Neural cell (in vitro differentiated cells): ENCODE data around the gene DPYD. TPM values are rescaled to one million over a fixed set of nuclear protein-coding genes. Genes with fewer than 3 reads are reported as not detected.

Experiments
- H2AFZ ChIP-seq: fragments of 200-600, 300-800 bp; sonication (generic), shearing (Covaris generic); 2 replicates; pipeline ENCODE4 v1.6.0; 2014; ENCODE audit warnings: low read depth, mild to moderate bottlenecking, antibody characterized with exemption, low read length, moderate library complexity
- H3F3A ChIP-seq: fragments of 200-600 bp; shearing (Covaris generic); 2 replicates; pipeline ENCODE4 v1.6.1; 2016; ENCODE audit warnings: mild to moderate bottlenecking, moderate library complexity, mixed read lengths, antibody characterized with exemption, low read length; ENCODE audit not compliant: insufficient read depth, poor library complexity, severe bottlenecking
- H3K27ac ChIP-seq: fragments of 200-600, 300-800 bp; sonication (generic), shearing (Covaris generic); 2 replicates; pipeline ENCODE4 v1.5.1; 2014; ENCODE audit warnings: mild to moderate bottlenecking, low read length, moderate library complexity
- H3K27me3 ChIP-seq: fragments of 300-800, 200-600 bp; sonication (generic), shearing (Covaris generic); 2 replicates; pipeline ENCODE4 v1.6.0; 2014; ENCODE audit warnings: mild to moderate bottlenecking, low read depth, low read length, moderate library complexity; ENCODE audit not compliant: insufficient read depth
- H3K36me3 ChIP-seq: fragments of 300-800, 200-600 bp; sonication (generic), shearing (Covaris generic); 2 replicates; pipeline ENCODE4 v1.5.1; 2014; ENCODE audit warnings: mild to moderate bottlenecking, antibody characterized with exemption, low read length, moderate library complexity; ENCODE audit not compliant: insufficient read depth
- H3K4me2 ChIP-seq: fragments of 300-800, 200-600 bp; sonication (generic), shearing (Covaris generic); 2 replicates; pipeline ENCODE4 v1.6.0; 2014; ENCODE audit warnings: mild to moderate bottlenecking, low read length
- H3K4me3 ChIP-seq: fragments of 300-800, 200-600 bp; sonication (generic), shearing (Covaris generic); 2 replicates; pipeline ENCODE4 v1.5.1; 2014; ENCODE audit warnings: mild to moderate bottlenecking, low read length, moderate library complexity
- H3K79me2 ChIP-seq: fragments of 200-600 bp; shearing (Covaris generic); replicated peaks from 2 replicates; pipeline ENCODE4 v1.6.0; 2014; ENCODE audit warnings: mild to moderate bottlenecking, low read length, moderate library complexity; ENCODE audit not compliant: insufficient read depth
- H3K9ac ChIP-seq: fragments of 300-800, 200-600 bp; sonication (generic), shearing (Covaris generic); 2 replicates; pipeline ENCODE4 v1.6.1; 2016; ENCODE audit warnings: mild to moderate bottlenecking, low read length, mixed read lengths
- H3K9me2 ChIP-seq: fragments of 200-600 bp; shearing (Covaris generic); 2 replicates; pipeline ENCODE4 v1.6.1; 2016; ENCODE audit warnings: mild to moderate bottlenecking, low read length, mixed read lengths; ENCODE audit not compliant: insufficient read depth
- H3K9me3 ChIP-seq: fragments of 200-600, 300-800 bp; sonication (generic), shearing (Covaris generic); 2 replicates; pipeline ENCODE4 v1.6.1; 2016; ENCODE audit warnings: mild to moderate bottlenecking, mixed run types, low read length, moderate library complexity, mixed read lengths
- H4K20me1 ChIP-seq: fragments of 200-600 bp; shearing (Covaris generic); 2 replicates; pipeline ENCODE4 v1.6.1; 2016; ENCODE audit warnings: mild to moderate bottlenecking, mixed run types; ENCODE audit not compliant: insufficient read depth
- CTCF ChIP-seq: fragments of 450-650 bp; IDR thresholded peaks from 2 replicates; pipeline ENCODE4 v1.5.1; 2014; ENCODE audit warnings: antibody characterized with exemption, mild to moderate bottlenecking, moderate library complexity; ENCODE audit not compliant: poor library complexity, severe bottlenecking
- EP300 ChIP-seq: fragments of 450-650 bp; conservative IDR thresholded peaks from 2 replicates; pipeline ENCODE4 v1.6.1; 2014; ENCODE audit warnings: antibody characterized with exemption, mild to moderate bottlenecking, moderate library complexity; ENCODE audit not compliant: poor library complexity, severe bottlenecking
- EZH2 ChIP-seq: fragments of 200-600, 300-800 bp; shearing (Covaris generic), sonication (generic); IDR thresholded peaks from 2 replicates; pipeline ENCODE4 v1.6.1; 2014; ENCODE audit warnings: antibody characterized with exemption, low read length, borderline replicate concordance, mild to moderate bottlenecking; ENCODE audit not compliant: insufficient read depth, poor library complexity, severe bottlenecking
- MXI1 ChIP-seq: fragments of 450-650 bp; conservative IDR thresholded peaks from 2 replicates; pipeline ENCODE4 v1.6.1; 2014; ENCODE audit warnings: antibody characterized with exemption, mild to moderate bottlenecking; ENCODE audit not compliant: poor library complexity, severe bottlenecking
- POLR2AphosphoS5 ChIP-seq: IDR thresholded peaks from 2 replicates; pipeline ENCODE4 v1.6.1; 2012
- RAD21 ChIP-seq: fragments of 450-650 bp; conservative IDR thresholded peaks from 2 replicates; pipeline ENCODE4 v1.6.1; 2014; ENCODE audit warnings: antibody characterized with exemption, mild to moderate bottlenecking, moderate library complexity
- REST ChIP-seq: IDR thresholded peaks from 2 replicates; pipeline ENCODE4 v1.6.1; 2012; ENCODE audit warnings: borderline replicate concordance
- SMC3 ChIP-seq: fragments of 450-650 bp; conservative IDR thresholded peaks from 2 replicates; pipeline ENCODE4 v1.6.1; 2014; ENCODE audit warnings: antibody characterized with exemption, mild to moderate bottlenecking, moderate library complexity; ENCODE audit not compliant: poor library complexity
- TAF1 ChIP-seq: IDR thresholded peaks from 2 replicates; pipeline ENCODE4 v1.6.1; 2012; ENCODE audit warnings: low read depth
- polyA plus RNA-seq: library from polyadenylated mRNA; depleted of rRNA; stranded (reverse); fragments of >200 nt; gene quantifications from 2 replicates; pipeline ENCODE4 v1.2.3, GENCODE V29; 2014

DPYD gene
- polyA plus RNA-seq, 1 donor from 2014 or later = 6.7 TPM

- no peak overlapping the region for H2AFZ ChIP-seq
- H3K9ac ChIP-seq = no peak overlapping the region
- no peaks in the 10 kb centered on the region for H3K9me3 ChIP-seq
- no peaks in the 10 kb centered on the region for H3K9me2 ChIP-seq
- no peaks in the 10 kb centered on the region for H3K27me3 ChIP-seq
- no peaks in the 10 kb centered on the region for H3F3A ChIP-seq
- no peaks in the 10 kb centered on the region for H4K20me1 ChIP-seq
- H3K27ac ChIP-seq = no peak overlapping the region
- H3K79me2 ChIP-seq = no peaks in the 10 kb centered on the region
- H3K4me2 ChIP-seq = no peak overlapping the region
- H3K4me3 ChIP-seq = no peak overlapping the region
- no peak for TF ChIP-seq CTCF
- no peak for TF ChIP-seq SMC3
- TF ChIP-seq REST = no peak
- TF ChIP-seq MXI1 = no peak
- no peak for TF ChIP-seq TAF1
- TF ChIP-seq RAD21 = no peak
- TF ChIP-seq POLR2AphosphoS5 = no peak
- TF ChIP-seq EP300 = no peak
- no peak for TF ChIP-seq EZH2
- no peaks in the 10 kb centered on the region for H3K36me3 ChIP-seq
Observed at GRCh38 chr1:97632776-97633175, 288.1 kb downstream of the DPYD start.

GRCh38 chr1:97632075-97632474, 288.8 kb downstream of the DPYD start:
- H3K27ac ChIP-seq = no peak overlapping the region
- no peaks in the 10 kb centered on the region for H3K9me2 ChIP-seq
- H2AFZ ChIP-seq = no peak overlapping the region
- H3F3A ChIP-seq = no peaks in the 10 kb centered on the region
- no peaks in the 10 kb centered on the region for H3K36me3 ChIP-seq
- H4K20me1 ChIP-seq = no peaks in the 10 kb centered on the region
- no peaks in the 10 kb centered on the region for H3K79me2 ChIP-seq
- no peaks in the 10 kb centered on the region for H3K27me3 ChIP-seq
- no peak overlapping the region for H3K4me2 ChIP-seq
- H3K9ac ChIP-seq = no peak overlapping the region
- no peak overlapping the region for H3K4me3 ChIP-seq
- TF ChIP-seq REST (no peak), POLR2AphosphoS5 (no peak), MXI1 (no peak), EP300 (no peak), RAD21 (no peak), SMC3 (no peak), CTCF (no peak), TAF1 (no peak), EZH2 (no peak)
- no peaks in the 10 kb centered on the region for H3K9me3 ChIP-seq
